Adipocyte (in vitro differentiated cells): ENCODE data around the gene GNA14.

Experiments
- DNase-seq: peaks from one replicate; pipeline ENCODE4 v3.0.0-alpha.2; 2015; ENCODE audit warnings: low read depth
- H3K27me3 ChIP-seq: replicated peaks from 2 replicates; pipeline ENCODE4 v1.7.0; 2013; ENCODE audit warnings: mild to moderate bottlenecking, low read length, moderate library complexity; ENCODE audit not compliant: control insufficient read depth, insufficient read depth
- H3K36me3 ChIP-seq: 2 replicates; pipeline ENCODE4 v1.7.0; 2013; ENCODE audit warnings: low read length, mild to moderate bottlenecking, moderate library complexity; ENCODE audit not compliant: control insufficient read depth, insufficient read depth, severe bottlenecking
- H3K4me1 ChIP-seq: 2 replicates; pipeline ENCODE4 v1.7.0; 2013; ENCODE audit warnings: mild to moderate bottlenecking, low read length, moderate library complexity; ENCODE audit not compliant: control insufficient read depth, insufficient read depth
- H3K4me3 ChIP-seq: 2 replicates; pipeline ENCODE4 v1.7.0; 2013; ENCODE audit warnings: mild to moderate bottlenecking, low read length, moderate library complexity
- H3K9ac ChIP-seq: 2 replicates; pipeline ENCODE4 v1.7.0; 2013; ENCODE audit warnings: mild to moderate bottlenecking, low read length, moderate library complexity
- H3K9me3 ChIP-seq: 2 replicates; pipeline ENCODE4 v1.7.0; 2013; ENCODE audit warnings: mild to moderate bottlenecking, low read length, moderate library complexity; ENCODE audit not compliant: control insufficient read depth

GNA14 gene

GRCh38 chr9:77531400-77531799 is 116.7 kb downstream of the GNA14 start:
- no peak overlapping the region for H3K4me3 ChIP-seq
- no peak overlapping the region for H3K9ac ChIP-seq
- no peaks in the 10 kb centered on the region for H3K36me3 ChIP-seq
- H3K4me1 ChIP-seq, result no peaks in the 10 kb centered on the region
- H3K27me3 ChIP-seq, result peaks cover 2% of the 10 kb centered on the region
- DNase-seq, result no peak
- peaks cover 2% of the 10 kb centered on the region for H3K9me3 ChIP-seq

GRCh38 chr9:77523891-77524290 is 124.2 kb downstream of the GNA14 start:
- Histone ChIP-seq H3K9me3 (no peaks in the 10 kb centered on the region), H3K4me3 (no peak overlapping the region), H3K9ac (no peak overlapping the region), H3K27me3 (peaks cover 3% of the 10 kb centered on the region), H3K4me1 (peaks cover 14% of the 10 kb centered on the region), H3K36me3 (no peaks in the 10 kb centered on the region)
- DNase-seq, result no peak

GRCh38 chr9:77521091-77521490 is 127.0 kb downstream of the GNA14 start:
- Histone ChIP-seq H3K9ac (no peak overlapping the region), H3K9me3 (no peaks in the 10 kb centered on the region), H3K4me3 (no peak overlapping the region), H3K36me3 (no peaks in the 10 kb centered on the region), H3K4me1 (peaks cover 14% of the 10 kb centered on the region), H3K27me3 (no peaks in the 10 kb centered on the region)
- no peak for DNase-seq

DNA sequence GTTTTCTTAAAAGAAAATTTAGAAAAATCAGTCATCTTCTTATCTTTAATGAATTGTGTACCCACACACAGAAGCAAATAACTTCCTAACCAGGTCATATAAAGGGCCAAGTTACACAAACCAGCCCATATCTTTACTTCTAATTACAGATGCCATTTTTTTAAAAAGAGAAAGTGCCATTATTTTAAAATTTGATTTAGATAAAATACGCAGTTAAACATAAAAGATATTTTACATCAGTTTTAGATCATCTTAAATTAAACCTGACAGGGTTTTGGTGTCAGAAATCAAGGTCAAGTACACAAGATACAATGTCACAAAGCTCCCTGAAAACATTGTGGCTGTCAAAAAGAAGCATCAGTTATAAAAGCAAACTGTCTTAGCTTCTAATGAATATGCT is 129.4 kb downstream of the GNA14 start:
- no peak for DNase-seq
- no peak overlapping the region for H3K4me3 ChIP-seq
- H3K27me3 ChIP-seq, result no peaks in the 10 kb centered on the region
- H3K4me1 ChIP-seq, result peaks cover 20% of the 10 kb centered on the region
- H3K9ac ChIP-seq, result no peak overlapping the region
- no peaks in the 10 kb centered on the region for H3K9me3 ChIP-seq
- H3K36me3 ChIP-seq, result no peaks in the 10 kb centered on the region

DNA sequence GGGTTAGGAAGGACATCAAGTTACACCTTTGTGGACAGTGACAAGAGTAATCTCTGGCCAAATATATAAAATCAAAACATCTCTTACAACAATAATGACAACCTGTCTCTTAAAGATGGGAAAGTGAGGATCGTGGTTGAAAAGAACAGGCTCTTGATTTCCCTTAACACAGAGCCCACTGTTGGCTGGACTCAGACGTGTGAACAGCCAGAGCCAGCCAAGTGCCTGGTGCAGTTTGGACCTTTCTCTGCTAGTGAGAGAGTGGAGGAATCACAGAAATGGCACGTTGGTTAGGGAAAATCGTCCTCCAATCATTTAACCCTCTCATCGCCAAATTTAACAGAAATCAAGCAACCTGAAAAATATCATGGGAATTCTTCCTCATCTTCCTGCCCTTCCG is 131.3 kb downstream of the GNA14 start:
- Histone ChIP-seq H3K27me3 (no peaks in the 10 kb centered on the region), H3K4me1 (peaks cover 24% of the 10 kb centered on the region), H3K4me3 (no peak overlapping the region), H3K9me3 (no peaks in the 10 kb centered on the region), H3K9ac (no peak overlapping the region), H3K36me3 (no peaks in the 10 kb centered on the region)
- no peak for DNase-seq

- Histone ChIP-seq H3K27me3 (no peaks in the 10 kb centered on the region), H3K9ac (peak overlapping the region; percentile 43), H3K36me3 (no peaks in the 10 kb centered on the region), H3K4me1 (peaks cover 17% of the 10 kb centered on the region), H3K4me3 (no peak overlapping the region), H3K9me3 (no peaks in the 10 kb centered on the region)
- DNase-seq, result peak; percentile 71
Measured at GRCh38 chr9:77514886-77515711, 133.0 kb downstream of the GNA14 start.

DNA sequence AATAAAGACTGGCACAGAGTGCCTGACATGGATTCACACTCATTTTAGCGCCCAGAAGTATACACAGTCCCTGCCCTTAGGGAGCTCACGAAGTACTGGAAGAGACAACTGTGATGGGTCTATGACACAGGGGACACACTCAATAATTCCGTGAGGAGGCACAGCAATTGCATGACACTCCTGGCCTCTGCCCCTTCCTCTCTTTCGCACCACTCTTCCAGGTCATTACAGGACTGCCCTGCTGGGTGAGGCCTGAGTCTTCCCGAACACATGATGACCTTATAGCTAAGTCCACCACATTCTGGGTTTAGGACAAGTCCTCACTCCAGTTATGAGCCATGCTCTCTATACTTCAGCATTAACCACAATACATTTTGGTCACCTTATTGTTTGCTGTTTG is 134.7 kb downstream of the GNA14 start:
- Histone ChIP-seq H3K4me3 (no peak overlapping the region), H3K4me1 (peaks cover 17% of the 10 kb centered on the region), H3K36me3 (no peaks in the 10 kb centered on the region), H3K27me3 (no peaks in the 10 kb centered on the region), H3K9me3 (no peaks in the 10 kb centered on the region), H3K9ac (no peak overlapping the region)
- no peak for DNase-seq

GRCh38 chr9:77512876-77513275 is 135.2 kb downstream of the GNA14 start:
- H3K9ac ChIP-seq, result no peak overlapping the region
- H3K4me1 ChIP-seq, result peaks cover 17% of the 10 kb centered on the region
- no peak overlapping the region for H3K4me3 ChIP-seq
- no peak for DNase-seq
- no peaks in the 10 kb centered on the region for H3K9me3 ChIP-seq
- H3K36me3 ChIP-seq, result no peaks in the 10 kb centered on the region
- H3K27me3 ChIP-seq, result no peaks in the 10 kb centered on the region

DNA sequence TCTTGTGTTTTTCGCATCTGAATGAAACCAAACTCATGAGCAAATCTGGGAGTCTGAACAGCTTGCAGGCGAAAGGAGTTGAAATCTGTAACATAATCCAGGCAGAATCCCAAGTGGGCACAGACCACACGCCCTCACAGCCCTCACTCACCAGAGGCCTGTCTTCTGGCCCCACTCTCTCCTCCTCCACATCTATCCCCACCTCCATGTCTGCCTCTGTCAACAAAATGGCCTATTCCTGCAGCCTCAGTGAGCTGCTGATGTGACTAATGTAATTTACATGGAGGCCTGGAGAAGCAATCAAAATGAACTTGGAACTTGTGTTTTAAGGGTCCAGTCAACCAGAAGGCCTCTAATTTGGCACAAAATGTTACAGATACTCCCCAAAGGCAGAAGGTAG is 136.6 kb downstream of the GNA14 start:
- no peaks in the 10 kb centered on the region for H3K27me3 ChIP-seq
- no peak for DNase-seq
- no peaks in the 10 kb centered on the region for H3K9me3 ChIP-seq
- no peaks in the 10 kb centered on the region for H3K36me3 ChIP-seq
- no peak overlapping the region for H3K4me3 ChIP-seq
- peaks cover 29% of the 10 kb centered on the region for H3K4me1 ChIP-seq
- no peak overlapping the region for H3K9ac ChIP-seq

DNA sequence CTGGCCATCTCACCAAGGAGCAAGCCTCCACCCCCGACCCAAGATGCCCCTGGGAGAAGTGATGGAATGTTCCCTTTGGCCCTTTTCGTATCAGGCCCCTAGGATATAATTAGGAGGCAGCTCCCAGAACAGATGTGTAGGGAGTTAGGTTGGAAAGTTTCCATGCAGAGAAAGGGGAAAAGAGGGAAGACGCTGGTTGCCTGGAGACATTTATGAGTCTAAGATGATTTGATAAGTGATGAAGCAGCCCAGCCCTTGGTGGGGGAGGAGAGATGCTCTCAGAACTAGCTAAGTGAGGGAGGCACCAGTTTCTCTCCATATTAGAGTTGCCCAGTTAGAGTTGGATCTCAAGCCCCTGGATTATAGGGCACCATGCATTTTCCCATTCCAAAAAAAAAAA is 137.5 kb downstream of the GNA14 start:
- H3K9me3 ChIP-seq, result no peaks in the 10 kb centered on the region

DNA sequence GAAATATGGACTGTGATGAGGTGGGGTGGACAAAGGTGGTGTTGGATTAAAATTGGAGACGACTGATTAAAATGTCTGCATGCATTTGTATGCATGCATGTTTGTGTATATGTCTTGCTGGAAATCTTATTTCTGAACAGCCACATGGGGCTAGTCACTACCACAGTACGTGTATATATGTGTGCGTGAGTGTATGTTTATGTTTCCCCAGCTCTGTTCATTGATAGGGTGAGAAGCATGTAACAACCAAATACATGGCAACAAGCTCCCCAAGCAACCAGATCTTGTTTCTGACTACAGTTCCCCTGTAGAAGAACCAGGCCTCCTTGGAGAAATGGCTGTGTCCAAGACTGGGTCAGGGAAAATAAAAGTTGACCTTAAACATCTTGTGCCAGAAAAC is 139.7 kb downstream of the GNA14 start:
- Histone ChIP-seq H3K4me1 (peaks cover 23% of the 10 kb centered on the region), H3K9ac (no peak overlapping the region), H3K9me3 (no peaks in the 10 kb centered on the region), H3K36me3 (no peaks in the 10 kb centered on the region), H3K27me3 (no peaks in the 10 kb centered on the region), H3K4me3 (no peak overlapping the region)
- no peak for DNase-seq

More for the DNA sequence above, 137.5 kb downstream of the GNA14 start:
- no peaks in the 10 kb centered on the region for H3K27me3 ChIP-seq
- peaks cover 30% of the 10 kb centered on the region for H3K4me1 ChIP-seq
- no peak overlapping the region for H3K4me3 ChIP-seq
- H3K9ac ChIP-seq, result no peak overlapping the region
- H3K36me3 ChIP-seq, result no peaks in the 10 kb centered on the region
- no peak for DNase-seq
